ENCODE data around the gene PPP2R1A. TPM values are rescaled to one million over a fixed set of nuclear protein-coding genes. Genes with fewer than 3 reads are reported as not detected.

The PPP2R1A gene
- total and polyA plus RNA-seq, 4 donors = 33.6 to 61.6 (median 59.8) TPM

- 95% methylated on average over 5 of the region's 5 CpGs for WGBS
- Histone ChIP-seq H3K36me3 (ENCODE audit: control insufficient read depth in 4 of 4, insufficient read depth in 3 of 4, low read depth in 1 of 4, low read length in 3 of 4) (peaks cover 47 to 100% (median 87%) of the 10 kb centered on the region in 4 donors), H3K27me3 (ENCODE audit: control insufficient read depth in 4 of 4, insufficient read depth in 4 of 4, low read length in 3 of 4) (no peaks in the 10 kb centered on the region), H3K4me1 (ENCODE audit: control insufficient read depth in 4 of 4, insufficient read depth in 4 of 4, low read length in 3 of 4) (no peaks in the 10 kb centered on the region), H3K27ac (ENCODE audit: low read depth in 1 of 2, low read length in 2 of 2) (no peak overlapping the region), H3K4me3 (ENCODE audit: low read depth in 1 of 3, low read length in 3 of 3) (no peak overlapping the region), H3K9me3 (ENCODE audit: control insufficient read depth in 4 of 4, low read length in 3 of 4) (no peaks in the 10 kb centered on the region), H3K9ac (ENCODE audit: low read depth in 1 of 2, low read length in 2 of 2) (no peak overlapping the region)
- TF ChIP-seq FOXA1 (IDR thresholded peaks at IDR 0.05) (no peak), SP1 (IDR thresholded peaks at IDR 0.05) (no peak), YY1 (IDR thresholded peaks at IDR 0.05) (no peak), CTCF (IDR thresholded peaks at IDR 0.05; ENCODE audit: low read depth, low read length, missing input control) (no peak), FOXA2 (IDR thresholded peaks at IDR 0.05) (no peak), EGR1 (IDR thresholded peaks at IDR 0.05; ENCODE audit: low read depth in 2 of 2) (no peak), NR2F2 (IDR thresholded peaks at IDR 0.05) (no peak), GABPA (IDR thresholded peaks at IDR 0.05 in 1 of 2, conservative IDR thresholded peaks at IDR 0.05 in 1 of 2) (no peak), JUND (IDR thresholded peaks at IDR 0.05) (no peak), REST (IDR thresholded peaks at IDR 0.05) (no peak), HNF4A (conservative IDR thresholded peaks at IDR 0.05) (no peak), TAF1 (conservative IDR thresholded peaks at IDR 0.05) (no peak), RXRA (IDR thresholded peaks at IDR 0.05) (no peak), HNF4G (IDR thresholded peaks at IDR 0.05) (no peak), RAD21 (IDR thresholded peaks at IDR 0.05) (no peak)
- TF ChIP-seq, protein P1, sequence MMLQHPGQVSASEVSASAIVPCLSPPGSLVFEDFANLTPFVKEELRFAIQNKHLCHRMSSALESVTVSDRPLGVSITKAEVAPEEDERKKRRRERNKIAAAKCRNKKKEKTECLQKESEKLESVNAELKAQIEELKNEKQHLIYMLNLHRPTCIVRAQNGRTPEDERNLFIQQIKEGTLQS (IDR thresholded peaks at IDR 0.05) = no peak
- TF ChIP-seq, protein P2, sequence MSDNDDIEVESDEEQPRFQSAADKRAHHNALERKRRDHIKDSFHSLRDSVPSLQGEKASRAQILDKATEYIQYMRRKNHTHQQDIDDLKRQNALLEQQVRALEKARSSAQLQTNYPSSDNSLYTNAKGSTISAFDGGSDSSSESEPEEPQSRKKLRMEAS (IDR thresholded peaks at IDR 0.05) = no peak
- TF ChIP-seq, protein P3, sequence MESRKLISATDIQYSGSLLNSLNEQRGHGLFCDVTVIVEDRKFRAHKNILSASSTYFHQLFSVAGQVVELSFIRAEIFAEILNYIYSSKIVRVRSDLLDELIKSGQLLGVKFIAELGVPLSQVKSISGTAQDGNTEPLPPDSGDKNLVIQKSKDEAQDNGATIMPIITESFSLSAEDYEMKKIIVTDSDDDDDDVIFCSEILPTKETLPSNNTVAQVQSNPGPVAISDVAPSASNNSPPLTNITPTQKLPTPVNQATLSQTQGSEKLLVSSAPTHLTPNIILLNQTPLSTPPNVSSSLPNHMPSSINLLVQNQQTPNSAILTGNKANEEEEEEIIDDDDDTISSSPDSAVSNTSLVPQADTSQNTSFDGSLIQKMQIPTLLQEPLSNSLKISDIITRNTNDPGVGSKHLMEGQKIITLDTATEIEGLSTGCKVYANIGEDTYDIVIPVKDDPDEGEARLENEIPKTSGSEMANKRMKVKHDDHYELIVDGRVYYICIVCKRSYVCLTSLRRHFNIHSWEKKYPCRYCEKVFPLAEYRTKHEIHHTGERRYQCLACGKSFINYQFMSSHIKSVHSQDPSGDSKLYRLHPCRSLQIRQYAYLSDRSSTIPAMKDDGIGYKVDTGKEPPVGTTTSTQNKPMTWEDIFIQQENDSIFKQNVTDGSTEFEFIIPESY (IDR thresholded peaks at IDR 0.05) = no peak
- no peak for DNase-seq (ENCODE audit: low spot score)
Observed at GRCh38 chr19:52217576-52217975, 27.7 kb downstream of the PPP2R1A start.
